ENCODE data around the gene CD58.
A peak's percentile ranks its signal among the peaks of the same experiment; 100 is the strongest.

CD58 gene

GRCh38 chr1:116537040-116537831 lies 33.6 kb downstream of the CD58 start:
- peaks cover 20% of the 10 kb centered on the region for H3K36me3 ChIP-seq (ENCODE audit: insufficient read depth, low read length)
- no peak overlapping the region for H3K4me3 ChIP-seq (ENCODE audit: low read depth, low read length)
- no peak overlapping the region for H3K27ac ChIP-seq (ENCODE audit: low read depth, low read length)
- no peak overlapping the region for H2AFZ ChIP-seq (ENCODE audit: low read length, unreplicated experiment)
- peaks cover 35% of the 10 kb centered on the region for H3K4me1 ChIP-seq (ENCODE audit: control insufficient read depth, insufficient read depth, low read length, unreplicated experiment)
- no peaks in the 10 kb centered on the region for H3K79me2 ChIP-seq (ENCODE audit: control insufficient read depth, insufficient read depth, low read length, unreplicated experiment)
- no peaks in the 10 kb centered on the region for H3K27me3 ChIP-seq (ENCODE audit: insufficient read depth, low read length)

- no peak overlapping the region for H3K27ac ChIP-seq (ENCODE audit: low read depth, low read length)
- peaks cover 35% of the 10 kb centered on the region for H3K4me1 ChIP-seq (ENCODE audit: control insufficient read depth, insufficient read depth, low read length, unreplicated experiment)
- no peaks in the 10 kb centered on the region for H3K27me3 ChIP-seq (ENCODE audit: insufficient read depth, low read length)
- no peak overlapping the region for H3K4me3 ChIP-seq (ENCODE audit: low read depth, low read length)
- peaks cover 11% of the 10 kb centered on the region for H3K36me3 ChIP-seq (ENCODE audit: insufficient read depth, low read length)
- H3K79me2 ChIP-seq (ENCODE audit: control insufficient read depth, insufficient read depth, low read length, unreplicated experiment): no peaks in the 10 kb centered on the region
- no peak overlapping the region for H2AFZ ChIP-seq (ENCODE audit: low read length, unreplicated experiment)
Observed at GRCh38 chr1:116534014-116534739, 36.6 kb downstream of the CD58 start.

- Histone ChIP-seq H3K27me3 (ENCODE audit: insufficient read depth, low read length) (no peaks in the 10 kb centered on the region), H2AFZ (ENCODE audit: low read length, unreplicated experiment) (no peak overlapping the region), H3K79me2 (ENCODE audit: control insufficient read depth, insufficient read depth, low read length, unreplicated experiment) (no peaks in the 10 kb centered on the region), H3K27ac (ENCODE audit: low read depth, low read length) (no peak overlapping the region), H3K4me3 (ENCODE audit: low read depth, low read length) (no peak overlapping the region), H3K36me3 (ENCODE audit: insufficient read depth, low read length) (peaks cover 8% of the 10 kb centered on the region), H3K4me1 (ENCODE audit: control insufficient read depth, insufficient read depth, low read length, unreplicated experiment) (peaks cover 28% of the 10 kb centered on the region)
Observed at GRCh38 chr1:116533429-116533820, 37.4 kb downstream of the CD58 start.

- H2AFZ ChIP-seq (ENCODE audit: low read length, unreplicated experiment): no peak overlapping the region
- H3K4me1 ChIP-seq (ENCODE audit: control insufficient read depth, insufficient read depth, low read length, unreplicated experiment): peaks cover 22% of the 10 kb centered on the region
- no peak overlapping the region for H3K27ac ChIP-seq (ENCODE audit: low read depth, low read length)
- no peaks in the 10 kb centered on the region for H3K79me2 ChIP-seq (ENCODE audit: control insufficient read depth, insufficient read depth, low read length, unreplicated experiment)
- no peak overlapping the region for H3K4me3 ChIP-seq (ENCODE audit: low read depth, low read length)
- H3K27me3 ChIP-seq (ENCODE audit: insufficient read depth, low read length): no peaks in the 10 kb centered on the region
- H3K36me3 ChIP-seq (ENCODE audit: insufficient read depth, low read length): peaks cover 8% of the 10 kb centered on the region
Observed at GRCh38 chr1:116532671-116533428, 38.0 kb downstream of the CD58 start.

GRCh38 chr1:116531917-116532316 lies 38.9 kb downstream of the CD58 start:
- Histone ChIP-seq H3K27me3 (ENCODE audit: insufficient read depth, low read length) (no peaks in the 10 kb centered on the region), H2AFZ (ENCODE audit: low read length, unreplicated experiment) (no peak overlapping the region), H3K79me2 (ENCODE audit: control insufficient read depth, insufficient read depth, low read length, unreplicated experiment) (no peaks in the 10 kb centered on the region), H3K4me1 (ENCODE audit: control insufficient read depth, insufficient read depth, low read length, unreplicated experiment) (peaks cover 15% of the 10 kb centered on the region), H3K36me3 (ENCODE audit: insufficient read depth, low read length) (peaks cover 14% of the 10 kb centered on the region), H3K27ac (ENCODE audit: low read depth, low read length) (no peak overlapping the region), H3K4me3 (ENCODE audit: low read depth, low read length) (no peak overlapping the region)

- H2AFZ ChIP-seq (ENCODE audit: low read length, unreplicated experiment): no peak overlapping the region
Observed at GRCh38 chr1:116529681-116530080, 41.1 kb downstream of the CD58 start.

GRCh38 chr1:116529199-116529631 lies 41.6 kb downstream of the CD58 start:
- Histone ChIP-seq H3K36me3 (ENCODE audit: insufficient read depth, low read length) (peaks cover 18% of the 10 kb centered on the region), H3K79me2 (ENCODE audit: control insufficient read depth, insufficient read depth, low read length, unreplicated experiment) (no peaks in the 10 kb centered on the region), H3K4me1 (ENCODE audit: control insufficient read depth, insufficient read depth, low read length, unreplicated experiment) (peaks cover 5% of the 10 kb centered on the region), H3K27ac (ENCODE audit: low read depth, low read length) (no peak overlapping the region), H3K27me3 (ENCODE audit: insufficient read depth, low read length) (no peaks in the 10 kb centered on the region), H3K4me3 (ENCODE audit: low read depth, low read length) (no peak overlapping the region), H2AFZ (ENCODE audit: low read length, unreplicated experiment) (no peak overlapping the region)

More at GRCh38 chr1:116529681-116530080, 41.1 kb downstream of the CD58 start:
- no peak overlapping the region for H3K27ac ChIP-seq (ENCODE audit: low read depth, low read length)
- H3K4me1 ChIP-seq (ENCODE audit: control insufficient read depth, insufficient read depth, low read length, unreplicated experiment): peaks cover 5% of the 10 kb centered on the region
- H3K4me3 ChIP-seq (ENCODE audit: low read depth, low read length): no peak overlapping the region
- H3K79me2 ChIP-seq (ENCODE audit: control insufficient read depth, insufficient read depth, low read length, unreplicated experiment): no peaks in the 10 kb centered on the region
- peaks cover 17% of the 10 kb centered on the region for H3K36me3 ChIP-seq (ENCODE audit: insufficient read depth, low read length)
- H3K27me3 ChIP-seq (ENCODE audit: insufficient read depth, low read length): no peaks in the 10 kb centered on the region

- Histone ChIP-seq H3K36me3 (ENCODE audit: insufficient read depth, low read length) (peaks cover 15% of the 10 kb centered on the region; the same call in 1 of the 2 replicates), H3K27me3 (ENCODE audit: insufficient read depth, low read length) (no peaks in the 10 kb centered on the region), H3K79me2 (ENCODE audit: control insufficient read depth, insufficient read depth, low read length, unreplicated experiment) (no peaks in the 10 kb centered on the region), H3K27ac (ENCODE audit: low read depth, low read length) (no peak overlapping the region), H2AFZ (ENCODE audit: low read length, unreplicated experiment) (no peak overlapping the region), H3K4me1 (ENCODE audit: control insufficient read depth, insufficient read depth, low read length, unreplicated experiment) (peaks cover 5% of the 10 kb centered on the region), H3K4me3 (ENCODE audit: low read depth, low read length) (no peak overlapping the region)
Observed at GRCh38 chr1:116528329-116529083, 42.3 kb downstream of the CD58 start.

- no peak overlapping the region for H3K27ac ChIP-seq (ENCODE audit: low read depth, low read length)
- 0 out of 2 replicates have a peak, but pooled peaks cover 13% of the 10 kb centered on the region for H3K36me3 ChIP-seq (ENCODE audit: insufficient read depth, low read length)
- no peaks in the 10 kb centered on the region for H3K27me3 ChIP-seq (ENCODE audit: insufficient read depth, low read length)
- peaks cover 22% of the 10 kb centered on the region for H3K4me1 ChIP-seq (ENCODE audit: control insufficient read depth, insufficient read depth, low read length, unreplicated experiment)
- no peaks in the 10 kb centered on the region for H3K79me2 ChIP-seq (ENCODE audit: control insufficient read depth, insufficient read depth, low read length, unreplicated experiment)
- H3K4me3 ChIP-seq (ENCODE audit: low read depth, low read length): no peak overlapping the region
- no peak overlapping the region for H2AFZ ChIP-seq (ENCODE audit: low read length, unreplicated experiment)
Observed at GRCh38 chr1:116525440-116525839, 45.4 kb downstream of the CD58 start.

- Histone ChIP-seq H3K27ac (ENCODE audit: low read depth, low read length) (peak overlapping the region; percentile 28), H3K79me2 (ENCODE audit: control insufficient read depth, insufficient read depth, low read length, unreplicated experiment) (no peaks in the 10 kb centered on the region), H3K4me1 (ENCODE audit: control insufficient read depth, insufficient read depth, low read length, unreplicated experiment) (peaks cover 17% of the 10 kb centered on the region), H2AFZ (ENCODE audit: low read length, unreplicated experiment) (no peak overlapping the region), H3K27me3 (ENCODE audit: insufficient read depth, low read length) (no peaks in the 10 kb centered on the region), H3K4me3 (ENCODE audit: low read depth, low read length) (no peak overlapping the region), H3K36me3 (ENCODE audit: insufficient read depth, low read length) (0 out of 2 replicates have a peak, but pooled peaks cover 3% of the 10 kb centered on the region)
Observed at GRCh38 chr1:116521186-116521585, 49.6 kb downstream of the CD58 start.
